22Rv1 (cell line): ENCODE data around the gene MLST8.

ENCODE experiments used
- CTCF ChIP-seq: fragments of 450-650 bp; IDR thresholded peaks from 2 replicates; pipeline ENCODE4 v1.5.1; 2017; ENCODE audit warnings: mild to moderate bottlenecking
- ZFX ChIP-seq: fragments of 450-650 bp; IDR thresholded peaks from 2 replicates; pipeline ENCODE4 v1.6.1; 2017; ENCODE audit warnings: antibody characterized with exemption, borderline replicate concordance

GRCh38 chr16:2170080-2170479 lies 35.2 kb upstream of the MLST8 start:
- no peak for TF ChIP-seq CTCF
- no peak for TF ChIP-seq ZFX
